NCI-H1694 treated with DMSO at 0.1 percent for 48 hours (cell line): ENCODE measurements around the gene ADRA2B.
"Not testable (repeated sequence)": the region's sequence is repeated elsewhere in the genome, so short reads cannot be mapped to it uniquely, and the experiment has no call there.

ENCODE experiments used
- DNase-seq: peaks from one replicate; lab custom pipeline; 2025; lab: John Stamatoyannopoulos, UW

Gene ADRA2B

GRCh38 chr2:96150007-96150640 lies 33.8 kb upstream of the ADRA2B start:
- DNase-seq, result no peak

DNA sequence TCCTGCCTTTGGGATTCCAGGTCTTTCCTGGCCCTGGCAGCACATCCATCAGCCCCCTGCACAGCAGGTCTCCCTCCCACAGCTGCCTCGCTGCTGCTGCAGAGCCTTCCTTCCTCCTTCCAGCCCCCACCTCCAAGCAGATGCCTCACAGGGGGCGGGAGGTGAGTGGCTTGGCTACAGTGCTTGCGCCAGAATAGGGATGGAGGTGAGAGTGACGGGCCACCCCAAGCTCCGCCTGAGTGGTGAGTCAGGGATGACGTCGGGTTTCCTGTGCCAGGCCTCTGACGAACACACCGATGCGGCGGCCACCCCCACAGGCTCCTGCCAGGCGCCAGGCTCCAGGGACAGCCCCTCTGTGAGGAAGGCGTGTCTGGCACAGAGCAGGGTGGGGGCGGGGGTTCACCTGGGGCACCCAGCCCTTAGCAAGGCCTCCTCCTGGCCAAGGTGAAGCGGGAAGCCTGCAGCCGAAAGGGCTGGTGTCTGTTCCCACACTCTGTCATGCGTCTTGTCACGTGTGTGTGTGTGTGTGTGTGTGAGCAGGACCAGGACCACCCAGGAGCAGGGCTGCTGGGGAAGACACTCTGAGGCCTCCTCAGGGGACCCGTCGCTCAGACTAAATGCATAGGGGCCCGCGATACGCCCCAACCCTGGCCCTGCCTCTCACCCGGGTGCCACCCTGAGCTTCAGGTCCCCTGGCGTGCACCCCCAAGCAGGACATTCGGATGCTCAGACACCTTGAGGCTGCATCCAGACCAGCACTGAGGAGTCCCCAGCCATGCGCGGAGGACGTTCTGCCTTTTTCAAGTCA lies 32.2 kb upstream of the ADRA2B start:
- DNase-seq, result peak; percentile 46

DNA sequence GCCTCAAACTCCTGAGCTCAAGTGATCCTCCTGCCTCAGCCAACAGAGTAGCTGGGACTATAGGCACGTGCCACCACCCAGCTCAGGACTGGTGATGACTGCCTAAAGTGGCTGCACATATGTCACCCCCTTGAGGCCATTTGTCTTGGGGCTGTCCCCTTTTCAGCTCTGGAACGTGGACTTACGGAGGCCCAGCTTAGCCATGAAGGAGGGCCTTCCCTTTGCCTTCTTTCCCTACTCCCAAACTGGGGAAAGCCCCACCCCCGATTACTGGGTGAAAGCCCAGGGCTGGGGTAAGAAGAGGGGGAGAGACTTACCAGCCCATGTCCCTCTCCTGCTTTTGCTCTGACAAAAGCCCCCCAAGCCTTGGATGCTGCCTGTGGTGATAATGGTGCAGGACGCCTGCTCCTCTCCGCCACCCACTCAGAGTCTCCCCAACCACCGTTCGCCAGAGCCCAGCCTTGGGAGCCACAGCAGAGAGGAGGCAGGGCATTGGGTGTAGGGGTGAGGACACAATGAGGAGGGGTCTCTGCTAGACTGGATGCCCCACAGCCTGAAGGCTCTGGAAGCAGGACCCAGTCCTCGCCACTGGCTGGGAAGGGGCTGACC lies 31.3 kb upstream of the ADRA2B start:
- DNase-seq, result peak; percentile 18

GRCh38 chr2:96146881-96147592 lies 30.7 kb upstream of the ADRA2B start:
- peak; percentile 19 for DNase-seq

- no peak for DNase-seq
These were observed 29.9 kb upstream of the ADRA2B start for GRCh38 chr2:96146153-96146880.

GRCh38 chr2:96145848-96146152 lies 29.4 kb upstream of the ADRA2B start:
- DNase-seq, result no peak

DNA sequence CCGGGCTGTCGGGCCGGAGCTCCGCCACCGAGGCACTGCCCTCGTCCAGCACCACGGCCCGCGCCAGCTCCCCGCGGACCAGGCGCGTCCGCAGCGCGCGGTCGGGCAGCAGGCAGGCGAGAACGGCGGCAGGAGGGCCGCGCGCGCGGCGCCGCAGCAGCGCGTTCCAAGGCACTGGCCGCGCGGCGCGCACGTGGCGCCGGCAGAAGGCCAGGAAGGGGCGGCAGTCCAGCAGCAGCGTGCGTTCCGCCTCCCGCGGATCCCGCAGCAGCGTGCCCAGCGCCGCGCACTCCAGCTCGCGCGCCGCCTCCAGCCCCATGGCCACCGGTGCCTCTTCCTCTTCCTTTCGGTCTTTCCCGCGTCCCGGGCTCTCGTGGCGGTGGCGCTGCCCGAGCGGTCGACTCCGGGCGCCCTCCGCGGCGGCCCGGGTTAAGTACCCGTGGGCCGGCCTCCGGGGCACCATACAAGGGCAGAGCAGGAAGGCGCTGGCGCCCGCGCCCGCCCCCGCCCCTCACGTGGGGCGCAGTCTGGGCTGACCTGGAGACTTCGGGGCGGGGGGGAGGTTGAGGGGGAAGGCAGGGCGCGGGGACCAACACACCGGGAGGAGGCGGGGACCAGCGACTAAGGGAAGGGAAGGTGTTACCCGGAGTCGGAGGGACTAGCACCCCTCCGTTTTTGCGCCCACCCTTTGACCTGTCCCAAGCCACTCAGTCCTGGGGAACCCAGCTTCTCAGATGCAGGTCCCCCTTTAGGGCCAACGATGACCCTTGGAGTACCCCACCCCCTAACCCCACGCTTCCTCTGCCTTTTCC lies 28.9 kb upstream of the ADRA2B start, which contains the start of gene DUSP2:
DUSP2 (minus strand) TSS at position 405 of the 812 bp plus-strand sequence; CDS start at position 319, 86 bp downstream.
- no peak for DNase-seq

- DNase-seq, result no peak
These were observed 28.2 kb upstream of the ADRA2B start for GRCh38 chr2:96144481-96145035.

GRCh38 chr2:96143848-96144480 lies 27.6 kb upstream of the ADRA2B start:
- peak; percentile 69 for DNase-seq

GRCh38 chr2:96143231-96143847 lies 27.0 kb upstream of the ADRA2B start:
- no peak for DNase-seq

GRCh38 chr2:96142217-96143113 lies 26.1 kb upstream of the ADRA2B start:
- DNase-seq, result no peak

- not testable (repeated sequence) for DNase-seq
These were observed 25.2 kb upstream of the ADRA2B start for GRCh38 chr2:96141624-96141967.

GRCh38 chr2:96140941-96141623 lies 24.7 kb upstream of the ADRA2B start:
- DNase-seq, result no peak

- no peak for DNase-seq
These were observed 22.9 kb upstream of the ADRA2B start for GRCh38 chr2:96139181-96139758.

- DNase-seq, result peak; percentile 42
These were observed 22.1 kb upstream of the ADRA2B start, which contains the start of gene ASTL for GRCh38 chr2:96138179-96139145. Gene ASTL (minus strand): TSS chr2:96138502. CDS start chr2:96138436, 66 bp downstream.
